ENCODE data around the gene BHMT2.

Gene BHMT2

DNA sequence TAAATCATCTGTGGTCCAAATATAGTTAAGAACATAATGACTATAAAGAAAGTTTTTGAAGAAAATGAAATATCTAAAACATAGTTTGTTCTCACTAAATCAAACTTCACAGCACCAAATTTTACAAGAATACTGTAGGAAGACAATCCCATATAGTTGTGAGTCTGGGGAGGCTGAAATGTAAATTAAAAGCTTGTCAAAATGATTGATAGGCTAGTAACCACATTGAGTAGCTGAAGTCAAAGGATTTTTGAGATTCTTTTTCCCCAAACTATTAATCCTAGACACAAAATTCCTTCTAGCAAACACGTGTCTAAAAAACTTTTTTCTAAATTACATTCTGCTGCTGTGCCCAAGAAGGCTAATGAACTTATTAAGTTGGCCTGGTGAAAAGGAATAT lies 55.0 kb downstream of the BHMT2 start:
- no peak for DNase-seq

DNA sequence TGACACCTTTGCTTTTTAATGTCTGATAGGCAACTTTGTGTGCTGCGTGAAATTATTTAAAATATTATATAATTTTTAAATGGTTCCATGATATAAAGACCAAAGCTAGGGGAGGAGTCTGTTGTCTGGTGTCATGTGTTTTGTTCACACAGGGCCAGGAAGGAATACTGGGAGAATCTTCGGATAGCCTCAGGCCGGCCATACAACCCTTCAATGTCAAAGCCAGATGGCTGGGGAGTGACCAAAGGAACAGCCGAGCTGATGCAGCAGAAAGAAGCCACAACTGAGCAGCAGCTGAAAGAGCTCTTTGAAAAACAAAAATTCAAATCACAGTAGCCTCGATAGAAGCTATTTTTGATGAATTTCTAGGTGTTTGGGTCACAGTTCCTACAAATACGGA lies 61.2 kb downstream of the BHMT2 start:
- no peak for DNase-seq

DNA sequence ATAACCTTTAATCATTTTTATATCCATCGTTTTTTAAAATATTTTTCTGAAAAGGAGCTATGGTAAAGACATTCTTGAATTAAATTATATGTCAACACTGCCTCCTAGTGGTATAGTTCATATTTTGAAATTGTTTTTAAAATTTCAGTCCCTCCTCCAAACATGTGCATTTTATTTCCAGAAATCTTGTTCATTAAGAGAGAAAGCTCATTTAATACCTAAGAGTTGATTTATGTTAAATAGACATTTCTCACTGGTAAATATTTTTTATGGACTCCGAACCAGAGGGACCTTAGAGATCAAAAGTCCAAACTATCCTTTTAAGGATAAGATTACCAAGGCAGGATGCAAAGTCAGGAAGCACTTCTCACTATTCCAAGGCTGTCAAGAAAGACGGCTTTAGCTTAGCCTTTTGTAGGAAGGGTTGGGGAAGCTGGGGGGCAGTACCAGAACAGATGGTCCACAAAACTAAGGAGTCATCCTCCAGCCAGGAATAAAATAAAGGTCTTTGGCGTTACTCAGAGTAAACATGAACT lies 63.6 kb downstream of the BHMT2 start:
- DNase-seq, result peak; percentile 83

DNA sequence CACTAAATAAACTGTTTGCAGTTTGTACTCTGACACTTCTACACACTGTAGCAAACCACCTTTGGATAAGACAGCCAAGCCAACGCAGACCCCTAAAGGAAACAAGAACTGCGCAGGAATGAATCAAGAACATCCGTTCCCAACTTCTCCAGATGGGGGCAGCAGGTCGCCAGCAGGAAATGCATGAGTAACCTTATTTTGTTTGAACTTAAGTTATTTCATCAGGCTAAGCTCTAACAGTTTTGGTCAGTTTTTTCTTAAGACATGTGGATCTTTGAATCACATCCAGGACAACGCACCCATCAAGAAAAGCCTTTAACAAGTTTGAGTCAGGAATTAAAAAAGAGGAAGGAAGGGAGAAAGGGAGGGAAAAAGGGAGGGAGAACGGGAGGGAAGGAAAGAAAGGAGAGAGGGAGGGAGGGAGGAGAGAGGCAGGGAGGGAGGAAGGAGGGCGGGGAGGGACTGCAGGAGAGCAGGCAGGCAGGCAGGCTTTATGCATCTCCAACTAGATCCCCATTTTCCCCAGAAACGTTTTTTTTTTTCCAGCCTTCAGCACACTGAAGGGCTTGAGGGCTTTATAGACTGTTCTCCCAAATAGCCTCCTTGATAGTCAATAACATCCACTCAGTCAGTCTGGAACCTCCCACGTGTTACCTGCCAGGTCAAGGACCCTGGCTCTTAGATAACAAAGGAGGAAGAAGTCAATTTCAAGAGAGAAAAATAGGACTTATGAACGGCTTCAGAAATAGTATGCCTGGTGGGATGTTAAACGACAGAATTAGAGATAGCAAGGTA lies 64.3 kb downstream of the BHMT2 start:
- peak; percentile 89 for DNase-seq

DNA sequence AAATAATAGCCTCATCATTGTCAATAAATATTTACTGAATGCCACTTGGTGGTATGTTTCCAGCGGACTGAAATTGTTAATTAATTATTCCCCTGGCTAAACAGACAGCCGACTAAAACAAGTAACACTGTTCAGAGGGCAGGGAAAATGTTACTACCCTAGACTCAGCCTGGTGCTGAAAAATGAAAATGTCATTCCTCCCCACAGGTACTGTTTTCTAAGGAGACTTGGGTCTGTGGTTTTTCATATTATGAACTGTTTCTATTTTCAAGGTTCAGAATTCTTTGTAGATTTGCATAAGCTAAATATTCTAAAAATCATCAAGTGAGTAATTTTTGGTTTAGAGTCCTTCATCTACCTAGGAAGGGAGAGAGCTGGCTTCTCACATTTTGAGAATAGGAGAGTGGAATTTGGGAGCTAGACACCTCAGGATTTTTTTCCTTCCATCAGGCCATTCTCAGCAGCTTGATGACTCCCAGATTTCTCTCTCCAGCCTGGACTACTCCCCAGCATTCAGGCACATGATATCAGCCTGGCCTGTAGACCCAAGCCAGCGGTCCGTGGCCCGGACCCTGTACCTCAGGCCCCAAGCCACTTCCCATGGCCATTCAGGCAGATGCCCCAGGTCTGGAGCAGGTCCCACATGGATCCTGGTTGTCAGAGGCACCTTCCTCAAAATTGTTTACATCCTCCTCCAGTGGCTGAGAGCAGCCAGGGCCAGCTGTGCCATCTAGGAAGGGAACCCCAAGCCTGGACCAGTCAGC lies 66.4 kb downstream of the BHMT2 start:
- DNase-seq, result no peak

DNA sequence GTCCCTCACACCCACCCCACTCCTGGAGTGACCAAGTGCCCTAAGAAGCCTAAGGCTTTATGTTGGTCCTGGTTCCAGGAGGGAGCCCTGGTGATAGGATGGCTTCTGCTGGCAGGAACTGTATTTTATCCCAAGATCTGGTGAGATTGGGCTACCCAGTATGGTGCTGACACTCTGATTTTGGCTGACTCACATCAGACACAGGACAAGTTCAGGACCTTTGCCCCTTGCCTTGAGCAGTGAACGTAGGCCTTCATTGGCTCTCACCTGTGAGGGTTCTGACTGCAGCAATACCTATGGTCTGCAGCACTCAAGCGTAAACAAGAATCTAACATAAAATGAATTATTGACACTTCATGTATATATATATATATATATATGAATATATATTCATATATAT lies 67.1 kb downstream of the BHMT2 start:
- DNase-seq, result no peak

Measured in NCI-H82 (cell line).